K562 (cell line): ENCODE data around the gene PCNX3. TPM values are rescaled to one million over a fixed set of nuclear protein-coding genes. Genes with fewer than 3 reads are reported as not detected.

Experiments used
- ARID1B ChIP-seq: fragments of 450-650 bp; IDR thresholded peaks from 2 replicates; pipeline ENCODE4 v1.6.1; 2016; ENCODE audit warnings: antibody characterized with exemption, mild to moderate bottlenecking, inconsistent platforms
- BHLHE40 ChIP-seq: IDR thresholded peaks from 2 replicates; pipeline ENCODE4 v1.6.1; 2011; ENCODE audit warnings: low read length, improper control_type of control experiment
- CBFA2T2 ChIP-seq: fragments of 450-650 bp; conservative IDR thresholded peaks from 2 replicates; pipeline ENCODE4 v1.6.1; 2017; ENCODE audit warnings: mild to moderate bottlenecking
- CCNT2 ChIP-seq: IDR thresholded peaks from 2 replicates; pipeline ENCODE4 v1.6.1; 2011; ENCODE audit warnings: borderline replicate concordance, low read depth, mild to moderate bottlenecking, moderate library complexity, mixed read lengths, low read length; ENCODE audit not compliant: insufficient read length; ENCODE audit errors: extremely low read depth
- NONO ChIP-seq, 2 experiments: fragments of 200-400 bp in 1 of 2; fragments of 450-650 bp in 1 of 2; formaldehyde crosslinking in 1 of 2; IDR thresholded peaks; 2 replicates each; pipeline ENCODE4 v1.6.1; 2017; ENCODE audit warnings: low read depth in 2 of 2, mild to moderate bottlenecking in 2 of 2, moderate library complexity in 2 of 2, low read length in 1 of 2
- SNRNP70 ChIP-seq: fragments of 200-400 bp; formaldehyde crosslinking; optimal IDR thresholded peaks from 2 replicates; pipeline ENCODE3; 2017; ENCODE audit warnings: low read depth, low read length
- SP2 ChIP-seq: IDR thresholded peaks from 2 replicates; pipeline ENCODE4 v1.6.1; 2011; ENCODE audit warnings: mild to moderate bottlenecking, low read depth, low read length, moderate library complexity; ENCODE audit not compliant: poor library complexity, severe bottlenecking; ENCODE audit errors: extremely low read depth
- TCF3 ChIP-seq: sonication (generic); formaldehyde crosslinking; IDR thresholded peaks from 2 replicates; pipeline ENCODE4 v1.4.0; 2020; ENCODE audit warnings: mild to moderate bottlenecking, missing genetic modification reagents
- ZNF3 ChIP-seq: fragments of 250-450 bp; sonication (Bioruptor Pico); IDR thresholded peaks from 2 replicates; pipeline ENCODE4 v1.5.0; 2021; ENCODE audit warnings: mild to moderate bottlenecking, moderate library complexity
- ZNF695 ChIP-seq: fragments of 450-650 bp; formaldehyde crosslinking; IDR thresholded peaks from 2 replicates; pipeline ENCODE4 v1.4.0; 2020; ENCODE audit warnings: mild to moderate bottlenecking, moderate library complexity
- polyA plus RNA-seq, 8 experiments: library from polyadenylated mRNA; depleted of rRNA in 4 of 8; stranded (reverse) in 5 of 8; unstranded in 3 of 8; fragments of >200 nt; fragmentation: Nextera tagmentation in 2 of 8; fragmentation: Illumina TruSeq in 1 of 8; extraction: Ambion mirVana in 2 of 8; extraction: Trizol in 1 of 8; gene quantifications; 2 replicates each; pipeline versions ENCODE4 v1.2.1 to v1.2.3, GENCODE V29; 2011 to 2014; ENCODE audit warnings: inconsistent platforms in 1 of 8, missing spikeins in 1 of 8
- total RNA-seq, 7 experiments: library from RNA; depleted of rRNA in 6 of 7; stranded (reverse); fragments of >200 nt in 6 of 7; fragmentation: Illumina TruSeq in 2 of 7; extraction: Trizol in 2 of 7; gene quantifications; 2 replicates each; pipeline versions ENCODE4 v1.2.1 to v1.2.3, GENCODE V29; 2011 to 2021; ENCODE audit warnings: low replicate concordance in 1 of 7
- TF ChIP-seq, protein P1 (sequence below): fragments of 450-650 bp; IDR thresholded peaks from 2 replicates; pipeline ENCODE4 v1.6.1; 2016; ENCODE audit warnings: antibody characterized with exemption
- TF ChIP-seq, protein P2 (sequence below): fragments of 450-650 bp; IDR thresholded peaks from 2 replicates; pipeline ENCODE4 v1.6.1; 2018; ENCODE audit not compliant: partially characterized antibody
- TF ChIP-seq, protein P3 (sequence below), 3 experiments: fragments of 200-800 bp in 1 of 3; fragments of 250-450 bp in 1 of 3; fragments of 450-650 bp in 1 of 3; sonication (Bioruptor Pico) in 1 of 3; sonication (Bioruptor generic) in 1 of 3; formaldehyde crosslinking in 1 of 3; IDR thresholded peaks; 2 replicates each; pipeline versions ENCODE4 v1.6.1 to v1.8.0; 2016 to 2022; ENCODE audit warnings: mild to moderate bottlenecking in 2 of 3, missing genetic modification characterization in 2 of 3, missing compliant biosample characterization in 1 of 3, moderate library complexity in 1 of 3
- TF ChIP-seq, protein P4 (sequence below): fragments of 450-650 bp; IDR thresholded peaks from 2 replicates; pipeline ENCODE4 v1.6.1; 2016; ENCODE audit warnings: low read depth, mild to moderate bottlenecking, moderate library complexity
- TF ChIP-seq, protein P5 (sequence below): fragments of 250-450 bp; sonication (Bioruptor Pico); IDR thresholded peaks from 2 replicates; pipeline ENCODE4 v1.8.0; 2021; ENCODE audit warnings: borderline replicate concordance, mild to moderate bottlenecking, moderate library complexity; ENCODE audit not compliant: poor library complexity, severe bottlenecking

Gene PCNX3
- total and polyA plus RNA-seq, 9 of the 15 experiments (the other 6 are each of a cell fraction or from before 2014, with no cell fraction given): 0.11 to 47.8 (median 12.8) TPM

DNA sequence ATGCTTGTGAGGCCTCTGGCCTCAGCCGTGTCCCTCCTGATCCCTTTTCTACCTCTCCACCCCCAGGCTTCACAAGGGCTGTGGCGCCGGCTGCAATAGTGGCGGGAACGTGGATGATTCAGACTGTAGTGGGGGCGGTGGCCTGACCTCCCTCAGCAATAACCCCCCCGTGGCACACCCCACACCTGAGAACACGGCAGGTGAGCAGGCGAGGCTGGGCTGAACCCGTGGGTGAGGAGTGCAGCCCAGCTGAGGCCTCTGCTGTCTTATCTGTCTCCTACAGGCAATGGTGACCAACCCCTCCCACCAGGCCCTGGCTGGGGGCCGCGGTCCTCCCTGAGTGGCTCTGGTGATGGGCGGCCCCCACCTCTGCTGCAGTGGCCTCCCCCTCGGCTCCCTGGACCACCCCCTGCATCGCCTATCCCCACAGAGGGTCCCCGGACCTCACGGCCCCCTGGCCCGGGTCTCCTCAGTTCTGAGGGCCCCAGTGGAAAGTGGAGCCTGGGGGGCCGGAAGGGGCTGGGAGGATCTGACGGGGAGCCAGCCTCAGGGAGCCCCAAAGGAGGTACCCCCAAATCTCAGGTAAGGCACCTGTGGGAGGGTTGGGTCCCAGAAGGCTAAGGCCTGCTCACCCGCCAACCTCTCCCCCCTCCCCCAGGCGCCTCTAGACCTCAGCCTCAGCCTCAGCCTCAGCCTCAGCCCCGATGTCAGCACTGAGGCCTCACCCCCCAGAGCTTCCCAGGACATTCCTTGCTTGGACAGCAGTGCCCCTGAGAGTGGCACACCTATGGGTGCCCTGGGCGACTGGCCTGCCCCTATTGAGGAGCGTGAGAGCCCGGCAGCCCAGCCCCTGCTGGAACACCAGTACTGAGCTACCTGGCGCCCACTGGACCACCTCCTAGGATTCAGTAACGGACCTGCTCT is 20.8 kb downstream of the PCNX3 start (continued):
- TF ChIP-seq TCF3 (CRISPR knock-in tag): peak; percentile 95
- peak; percentile 92 for TF ChIP-seq CBFA2T2
- TF ChIP-seq, protein P1, sequence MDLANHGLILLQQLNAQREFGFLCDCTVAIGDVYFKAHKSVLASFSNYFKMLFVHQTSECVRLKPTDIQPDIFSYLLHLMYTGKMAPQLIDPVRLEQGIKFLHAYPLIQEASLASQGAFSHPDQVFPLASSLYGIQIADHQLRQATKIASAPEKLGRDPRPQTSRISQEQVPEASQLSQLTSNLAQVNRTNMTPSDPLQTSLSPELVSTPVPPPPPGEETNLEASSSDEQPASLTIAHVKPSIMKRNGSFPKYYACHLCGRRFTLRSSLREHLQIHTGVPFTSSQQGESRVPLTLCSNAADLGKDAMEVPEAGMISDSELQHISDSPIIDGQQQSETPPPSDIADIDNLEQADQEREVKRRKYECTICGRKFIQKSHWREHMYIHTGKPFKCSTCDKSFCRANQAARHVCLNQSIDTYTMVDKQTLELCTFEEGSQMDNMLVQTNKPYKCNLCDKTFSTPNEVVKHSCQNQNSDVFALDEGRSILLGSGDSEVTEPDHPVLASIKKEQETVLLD: peak; percentile 86; the same call in 1 of the 2 replicates
- TF ChIP-seq, protein P2, sequence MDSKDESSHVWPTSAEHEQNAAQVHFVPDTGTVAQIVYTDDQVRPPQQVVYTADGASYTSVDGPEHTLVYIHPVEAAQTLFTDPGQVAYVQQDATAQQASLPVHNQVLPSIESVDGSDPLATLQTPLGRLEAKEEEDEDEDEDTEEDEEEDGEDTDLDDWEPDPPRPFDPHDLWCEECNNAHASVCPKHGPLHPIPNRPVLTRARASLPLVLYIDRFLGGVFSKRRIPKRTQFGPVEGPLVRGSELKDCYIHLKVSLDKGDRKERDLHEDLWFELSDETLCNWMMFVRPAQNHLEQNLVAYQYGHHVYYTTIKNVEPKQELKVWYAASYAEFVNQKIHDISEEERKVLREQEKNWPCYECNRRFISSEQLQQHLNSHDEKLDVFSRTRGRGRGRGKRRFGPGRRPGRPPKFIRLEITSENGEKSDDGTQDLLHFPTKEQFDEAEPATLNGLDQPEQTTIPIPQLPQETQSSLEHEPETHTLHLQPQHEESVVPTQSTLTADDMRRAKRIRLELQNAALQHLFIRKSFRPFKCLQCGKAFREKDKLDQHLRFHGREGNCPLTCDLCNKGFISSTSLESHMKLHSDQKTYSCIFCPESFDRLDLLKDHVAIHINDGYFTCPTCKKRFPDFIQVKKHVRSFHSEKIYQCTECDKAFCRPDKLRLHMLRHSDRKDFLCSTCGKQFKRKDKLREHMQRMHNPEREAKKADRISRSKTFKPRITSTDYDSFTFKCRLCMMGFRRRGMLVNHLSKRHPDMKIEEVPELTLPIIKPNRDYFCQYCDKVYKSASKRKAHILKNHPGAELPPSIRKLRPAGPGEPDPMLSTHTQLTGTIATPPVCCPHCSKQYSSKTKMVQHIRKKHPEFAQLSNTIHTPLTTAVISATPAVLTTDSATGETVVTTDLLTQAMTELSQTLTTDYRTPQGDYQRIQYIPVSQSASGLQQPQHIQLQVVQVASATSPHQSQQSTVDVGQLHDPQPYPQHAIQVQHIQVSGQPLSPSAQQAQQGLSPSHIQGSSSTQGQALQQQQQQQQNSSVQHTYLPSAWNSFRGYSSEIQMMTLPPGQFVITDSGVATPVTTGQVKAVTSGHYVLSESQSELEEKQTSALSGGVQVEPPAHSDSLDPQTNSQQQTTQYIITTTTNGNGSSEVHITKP: peak; percentile 27
- TF ChIP-seq SP2: no peak
- TF ChIP-seq, protein P3, sequence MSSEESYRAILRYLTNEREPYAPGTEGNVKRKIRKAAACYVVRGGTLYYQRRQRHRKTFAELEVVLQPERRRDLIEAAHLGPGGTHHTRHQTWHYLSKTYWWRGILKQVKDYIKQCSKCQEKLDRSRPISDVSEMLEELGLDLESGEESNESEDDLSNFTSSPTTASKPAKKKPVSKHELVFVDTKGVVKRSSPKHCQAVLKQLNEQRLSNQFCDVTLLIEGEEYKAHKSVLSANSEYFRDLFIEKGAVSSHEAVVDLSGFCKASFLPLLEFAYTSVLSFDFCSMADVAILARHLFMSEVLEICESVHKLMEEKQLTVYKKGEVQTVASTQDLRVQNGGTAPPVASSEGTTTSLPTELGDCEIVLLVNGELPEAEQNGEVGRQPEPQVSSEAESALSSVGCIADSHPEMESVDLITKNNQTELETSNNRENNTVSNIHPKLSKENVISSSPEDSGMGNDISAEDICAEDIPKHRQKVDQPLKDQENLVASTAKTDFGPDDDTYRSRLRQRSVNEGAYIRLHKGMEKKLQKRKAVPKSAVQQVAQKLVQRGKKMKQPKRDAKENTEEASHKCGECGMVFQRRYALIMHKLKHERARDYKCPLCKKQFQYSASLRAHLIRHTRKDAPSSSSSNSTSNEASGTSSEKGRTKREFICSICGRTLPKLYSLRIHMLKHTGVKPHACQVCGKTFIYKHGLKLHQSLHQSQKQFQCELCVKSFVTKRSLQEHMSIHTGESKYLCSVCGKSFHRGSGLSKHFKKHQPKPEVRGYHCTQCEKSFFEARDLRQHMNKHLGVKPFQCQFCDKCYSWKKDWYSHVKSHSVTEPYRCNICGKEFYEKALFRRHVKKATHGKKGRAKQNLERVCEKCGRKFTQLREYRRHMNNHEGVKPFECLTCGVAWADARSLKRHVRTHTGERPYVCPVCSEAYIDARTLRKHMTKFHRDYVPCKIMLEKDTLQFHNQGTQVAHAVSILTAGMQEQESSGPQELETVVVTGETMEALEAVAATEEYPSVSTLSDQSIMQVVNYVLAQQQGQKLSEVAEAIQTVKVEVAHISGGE (CRISPR knock-in tag; IDR thresholded peaks at IDR 0.05): peak in 1 of 3 experiments; percentile 32; a peak in 1 of 6 replicates
- TF ChIP-seq ZNF3 (CRISPR knock-in tag): no peak
- TF ChIP-seq, protein P4, sequence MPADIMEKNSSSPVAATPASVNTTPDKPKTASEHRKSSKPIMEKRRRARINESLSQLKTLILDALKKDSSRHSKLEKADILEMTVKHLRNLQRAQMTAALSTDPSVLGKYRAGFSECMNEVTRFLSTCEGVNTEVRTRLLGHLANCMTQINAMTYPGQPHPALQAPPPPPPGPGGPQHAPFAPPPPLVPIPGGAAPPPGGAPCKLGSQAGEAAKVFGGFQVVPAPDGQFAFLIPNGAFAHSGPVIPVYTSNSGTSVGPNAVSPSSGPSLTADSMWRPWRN: no peak
- peak; percentile 80 for TF ChIP-seq CCNT2
- TF ChIP-seq, protein P5, sequence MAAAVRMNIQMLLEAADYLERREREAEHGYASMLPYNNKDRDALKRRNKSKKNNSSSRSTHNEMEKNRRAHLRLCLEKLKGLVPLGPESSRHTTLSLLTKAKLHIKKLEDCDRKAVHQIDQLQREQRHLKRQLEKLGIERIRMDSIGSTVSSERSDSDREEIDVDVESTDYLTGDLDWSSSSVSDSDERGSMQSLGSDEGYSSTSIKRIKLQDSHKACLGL (CRISPR knock-in tag): no peak
- peak; percentile 95 for TF ChIP-seq ARID1B
- TF ChIP-seq SNRNP70: no peak
- TF ChIP-seq NONO (IDR thresholded peaks at IDR 0.05; ENCODE audit: low read depth in 2 of 2, low read length in 1 of 2): peak in 1 of 2 experiments; percentile 24; a peak in 1 of 4 replicates
- TF ChIP-seq ZNF695 (CRISPR knock-in tag): no peak
- peak; percentile 80 for TF ChIP-seq BHLHE40
